ENCODE results near the gene GPC6.

The GPC6 gene

GRCh38 chr13:93957371-93957770 is 730.8 kb downstream of the GPC6 start:
- no peaks in the 10 kb centered on the region for H3K4me1 ChIP-seq
- no peak overlapping the region for H3K4me3 ChIP-seq
- in situ Hi-C loops (cut with MboI; ENCODE audit: low sequenced_read_pairs) = no loop called here
- no peaks in the 10 kb centered on the region for H3K36me3 ChIP-seq (replicated peaks)
- no peaks in the 10 kb centered on the region for H3K9me3 ChIP-seq
- no peaks in the 10 kb centered on the region for H3K27me3 ChIP-seq (ENCODE audit: low read depth)
- DNase-seq (ENCODE audit: low spot score in 2 of 2) = no peak

DNA sequence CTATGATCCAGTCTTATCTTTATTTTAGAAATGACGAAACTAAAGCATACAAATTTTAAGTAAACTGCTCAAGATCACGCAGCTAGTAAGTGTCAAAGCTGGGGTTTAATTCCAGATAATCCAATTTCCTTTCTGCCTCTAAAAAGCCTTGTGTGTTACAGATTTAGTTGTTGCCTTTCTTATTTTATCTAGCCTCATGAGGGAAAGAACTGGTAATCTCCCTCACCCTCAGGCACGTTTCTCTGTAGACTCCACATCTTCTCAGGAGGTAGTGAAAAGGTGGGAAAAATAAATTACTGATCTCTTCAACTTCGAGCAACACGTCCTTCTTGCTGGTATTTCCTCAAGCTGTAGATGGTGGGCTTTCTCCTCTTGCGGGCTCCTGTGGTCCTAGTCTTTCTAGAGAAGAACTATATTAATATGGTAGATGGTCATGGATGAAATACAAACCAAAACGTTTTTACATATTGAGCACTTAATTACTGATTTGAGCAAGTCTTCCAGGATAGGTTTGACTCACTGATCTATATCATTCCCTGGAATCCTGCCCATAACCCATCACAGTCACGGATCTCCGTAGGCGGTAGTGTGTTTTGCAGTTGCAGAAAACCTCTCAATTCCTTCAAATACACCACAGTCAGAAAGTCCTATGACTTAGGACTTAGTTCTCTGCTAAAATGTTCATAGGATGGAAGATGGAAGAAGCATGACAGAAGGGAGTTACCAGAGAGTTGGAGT is 733.4 kb downstream of the GPC6 start:
- Histone ChIP-seq H3K4me1 (peaks cover 9% of the 10 kb centered on the region), H3K36me3 (replicated peaks) (no peaks in the 10 kb centered on the region), H3K4me3 (no peak overlapping the region), H3K9me3 (no peaks in the 10 kb centered on the region), H3K27me3 (ENCODE audit: low read depth) (no peaks in the 10 kb centered on the region)
- in situ Hi-C loops (cut with MboI; ENCODE audit: low sequenced_read_pairs) = no loop called here
- DNase-seq (ENCODE audit: low spot score in 2 of 2) = no peak

DNA sequence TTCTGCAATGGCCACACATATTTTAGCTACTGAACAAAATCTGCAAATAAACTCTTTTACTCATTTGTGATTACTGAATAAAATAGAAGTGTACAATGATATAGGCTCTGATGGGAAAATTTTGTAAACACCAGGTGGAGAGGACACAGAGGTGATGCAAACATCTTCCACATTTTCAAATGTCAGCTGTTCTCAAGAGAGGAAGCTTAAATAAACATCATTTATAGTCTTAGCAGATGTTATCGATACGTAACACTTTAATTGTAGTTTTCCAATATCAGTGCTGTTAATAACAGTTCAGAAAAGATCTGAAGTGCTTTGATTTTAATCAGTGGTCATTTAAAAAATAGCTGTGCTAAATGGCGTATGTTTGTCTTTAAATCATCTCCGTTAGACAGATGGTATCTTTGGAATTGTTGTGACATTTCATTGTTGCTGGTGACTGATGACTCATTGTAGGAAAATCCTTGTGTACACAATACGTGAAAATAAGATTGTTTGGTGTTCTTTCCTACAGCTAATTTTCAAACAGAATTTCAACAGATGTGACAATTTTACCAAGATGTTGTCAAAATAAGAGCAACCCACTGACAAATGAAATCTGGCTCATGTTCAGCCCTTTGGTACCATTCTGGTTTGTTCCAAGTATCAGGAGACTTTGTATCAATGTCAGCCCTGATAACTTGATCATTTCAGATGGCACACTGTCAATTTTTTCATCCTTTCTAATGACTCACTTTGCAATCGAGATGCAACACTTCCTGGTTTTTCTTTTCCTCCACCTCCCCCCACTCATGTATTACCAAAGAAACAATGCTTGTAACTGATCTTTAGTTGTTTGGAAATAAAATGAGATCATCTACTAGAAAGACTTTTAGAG is 736.9 kb downstream of the GPC6 start:
- H3K36me3 ChIP-seq (replicated peaks) = no peaks in the 10 kb centered on the region
- H3K4me3 ChIP-seq = no peak overlapping the region
- peaks cover 9% of the 10 kb centered on the region for H3K4me1 ChIP-seq
- H3K27me3 ChIP-seq (ENCODE audit: low read depth) = no peaks in the 10 kb centered on the region
- no peaks in the 10 kb centered on the region for H3K9me3 ChIP-seq
- in situ Hi-C loops (cut with MboI; ENCODE audit: low sequenced_read_pairs) = no loop called here
- DNase-seq (ENCODE audit: low spot score in 2 of 2) = no peak

DNA sequence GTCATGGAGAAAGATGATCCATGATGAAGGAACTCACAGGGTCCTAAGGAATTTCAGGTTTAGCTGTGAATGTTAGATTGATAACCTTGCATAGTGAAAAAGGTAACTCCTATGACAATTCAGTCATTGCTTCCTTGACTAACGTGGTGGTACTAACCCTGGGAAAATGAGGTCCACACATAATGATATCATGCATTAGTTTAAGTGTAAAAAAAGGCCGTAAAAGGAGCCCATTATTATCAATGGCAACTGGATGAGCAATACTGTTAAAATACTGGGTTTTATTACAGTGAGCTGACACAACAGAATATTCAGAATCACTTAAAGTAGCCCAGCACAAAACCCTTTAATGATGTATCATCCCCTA is 737.5 kb downstream of the GPC6 start:
- in situ Hi-C loops (cut with MboI; ENCODE audit: low sequenced_read_pairs) = no loop called here

DNA sequence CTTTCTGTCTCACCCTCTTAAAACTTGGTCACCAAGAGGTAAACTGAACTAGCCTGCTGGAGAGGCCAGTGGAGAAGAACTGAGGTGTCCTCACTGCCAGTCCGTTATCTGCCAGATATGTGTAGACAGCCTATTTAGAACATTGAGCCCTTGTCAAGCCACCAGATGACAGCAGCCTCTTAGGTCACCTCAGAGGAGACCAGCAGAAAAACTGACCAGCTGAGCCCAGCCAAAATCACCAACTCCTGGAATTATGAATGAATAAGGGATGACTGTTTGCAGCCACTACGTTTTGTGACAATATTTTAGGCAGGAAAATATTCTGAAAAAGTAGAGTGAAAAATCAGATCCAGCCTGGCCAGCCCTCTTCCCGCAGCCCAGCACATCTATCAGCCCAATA is 739.0 kb downstream of the GPC6 start:
- no peak for DNase-seq (ENCODE audit: low spot score in 2 of 2)
- Histone ChIP-seq H3K4me1 (peaks cover 9% of the 10 kb centered on the region), H3K4me3 (no peak overlapping the region), H3K36me3 (replicated peaks) (no peaks in the 10 kb centered on the region), H3K9me3 (no peaks in the 10 kb centered on the region), H3K27me3 (ENCODE audit: low read depth) (no peaks in the 10 kb centered on the region)
- in situ Hi-C loops (cut with MboI; ENCODE audit: low sequenced_read_pairs) = no loop called here

More for the DNA sequence above, 737.5 kb downstream of the GPC6 start:
- H3K27me3 ChIP-seq (ENCODE audit: low read depth) = no peaks in the 10 kb centered on the region
- H3K36me3 ChIP-seq (replicated peaks) = no peaks in the 10 kb centered on the region
- no peak overlapping the region for H3K4me3 ChIP-seq
- peaks cover 9% of the 10 kb centered on the region for H3K4me1 ChIP-seq
- no peak for DNase-seq (ENCODE audit: low spot score in 2 of 2)
- no peaks in the 10 kb centered on the region for H3K9me3 ChIP-seq

DNA sequence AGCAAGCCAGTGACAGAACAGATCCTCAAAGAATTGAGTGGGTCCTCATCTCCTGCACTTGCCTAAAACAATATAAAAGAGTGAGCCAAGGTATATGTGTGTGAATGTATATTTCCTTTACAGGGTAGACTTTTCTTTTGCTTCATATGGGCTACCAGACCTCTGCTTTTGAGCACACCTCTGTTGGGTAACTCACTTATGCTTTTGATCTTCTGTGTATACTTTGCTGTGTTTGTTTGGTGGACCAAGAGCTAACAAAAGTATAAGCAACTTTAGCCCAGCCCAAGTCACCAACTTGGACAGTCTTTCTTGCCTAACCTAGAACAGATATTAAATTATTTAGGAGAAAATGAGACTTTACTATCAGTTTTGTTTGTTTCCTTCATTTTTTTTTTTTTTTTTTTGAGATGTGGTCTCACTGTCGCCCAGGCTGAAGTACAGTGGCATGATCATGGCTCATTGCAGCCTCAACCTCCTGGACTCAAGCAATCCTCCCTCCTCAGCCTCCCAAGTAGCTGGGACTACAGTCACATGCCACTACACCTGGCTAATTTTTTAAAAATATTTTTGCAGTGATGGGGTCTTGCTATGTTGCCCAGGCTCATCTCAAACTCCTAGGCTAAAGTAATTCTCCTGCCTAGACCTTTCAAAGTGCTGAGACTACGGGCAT is 739.8 kb downstream of the GPC6 start:
- peaks cover 9% of the 10 kb centered on the region for H3K4me1 ChIP-seq
- H3K4me3 ChIP-seq = no peak overlapping the region
- no peaks in the 10 kb centered on the region for H3K27me3 ChIP-seq (ENCODE audit: low read depth)
- no peaks in the 10 kb centered on the region for H3K36me3 ChIP-seq (replicated peaks)
- DNase-seq (ENCODE audit: low spot score in 2 of 2) = no peak
- no peaks in the 10 kb centered on the region for H3K9me3 ChIP-seq
- in situ Hi-C loops (cut with MboI; ENCODE audit: low sequenced_read_pairs) = no loop called here

DNA sequence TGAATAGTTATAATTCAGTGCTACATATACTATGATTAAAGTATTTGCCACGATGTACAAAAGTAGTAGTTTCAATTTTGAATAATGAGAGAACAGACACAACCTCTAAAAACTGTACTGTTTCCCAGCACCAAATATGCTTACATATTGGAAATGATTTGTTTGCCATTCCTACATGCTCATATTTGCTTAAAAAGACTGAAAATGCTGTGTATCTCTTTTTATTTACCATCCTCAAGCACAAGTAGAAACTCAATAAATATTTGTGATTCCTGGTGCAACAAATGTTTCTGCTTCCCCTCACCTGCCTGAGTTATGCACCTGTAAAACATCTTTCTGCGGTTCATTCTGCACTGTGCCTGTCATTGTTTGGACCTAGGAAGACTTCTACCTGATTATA is 740.7 kb downstream of the GPC6 start:
- Histone ChIP-seq H3K4me1 (peaks cover 9% of the 10 kb centered on the region), H3K36me3 (replicated peaks) (no peaks in the 10 kb centered on the region), H3K9me3 (no peaks in the 10 kb centered on the region), H3K4me3 (no peak overlapping the region), H3K27me3 (ENCODE audit: low read depth) (no peaks in the 10 kb centered on the region)
- in situ Hi-C loops (cut with MboI; ENCODE audit: low sequenced_read_pairs) = no loop called here
- DNase-seq (ENCODE audit: low spot score in 2 of 2) = no peak

DNA sequence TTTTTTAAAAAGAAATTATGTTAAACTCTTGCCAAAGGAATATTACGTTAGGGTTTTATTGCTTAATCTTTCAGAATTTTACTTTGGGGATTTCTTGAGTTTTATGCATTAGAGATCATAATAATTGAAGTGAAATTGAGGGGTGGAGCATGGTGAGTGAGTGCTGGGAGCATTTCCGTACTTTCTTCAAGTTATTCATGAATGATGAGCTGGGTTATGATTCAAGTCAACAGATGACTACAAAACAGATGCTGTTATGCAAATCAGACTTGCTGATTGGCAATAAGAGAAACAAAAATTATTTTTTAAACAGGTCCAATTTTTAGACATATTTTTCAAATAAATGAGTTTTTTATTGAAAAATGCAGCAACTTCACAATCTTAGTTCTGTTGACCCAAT is 748.6 kb downstream of the GPC6 start:
- H3K4me3 ChIP-seq = no peak overlapping the region
- no peaks in the 10 kb centered on the region for H3K36me3 ChIP-seq (replicated peaks)
- no peak for DNase-seq (ENCODE audit: low spot score in 2 of 2)
- H3K4me1 ChIP-seq = no peaks in the 10 kb centered on the region
- H3K27me3 ChIP-seq (ENCODE audit: low read depth) = no peaks in the 10 kb centered on the region
- in situ Hi-C loops (cut with MboI; ENCODE audit: low sequenced_read_pairs) = no loop called here
- H3K9me3 ChIP-seq = no peaks in the 10 kb centered on the region

DNA sequence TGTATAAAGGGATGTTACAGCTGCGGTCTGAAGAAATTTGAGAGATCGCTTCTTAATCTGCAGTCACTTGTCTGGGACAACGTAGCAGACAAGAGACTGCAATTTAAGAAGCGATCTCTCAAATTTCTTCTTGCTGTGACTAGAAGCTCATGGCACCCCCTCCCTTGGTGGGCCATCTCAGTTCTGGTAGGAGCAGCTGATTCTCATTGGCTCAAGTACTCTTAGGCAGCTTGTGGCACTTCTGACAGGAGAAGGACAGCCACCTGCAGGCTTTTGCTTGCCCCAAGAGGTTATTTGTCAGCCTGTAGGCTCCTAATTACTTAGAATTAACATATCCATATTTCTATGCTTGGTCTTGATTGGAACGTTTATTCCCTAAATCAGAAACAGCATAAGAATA is 749.9 kb downstream of the GPC6 start:
- DNase-seq (ENCODE audit: low spot score in 2 of 2) = peak in 1 of 2 experiments; percentile 10
- H3K4me1 ChIP-seq = no peaks in the 10 kb centered on the region
- no peaks in the 10 kb centered on the region for H3K27me3 ChIP-seq (ENCODE audit: low read depth)
- H3K9me3 ChIP-seq = no peaks in the 10 kb centered on the region
- H3K36me3 ChIP-seq (replicated peaks) = no peaks in the 10 kb centered on the region
- H3K4me3 ChIP-seq = no peak overlapping the region
- in situ Hi-C loops (cut with MboI; ENCODE audit: low sequenced_read_pairs) = no loop called here

GRCh38 chr13:93977986-93978385 is 751.4 kb downstream of the GPC6 start:
- no peaks in the 10 kb centered on the region for H3K4me1 ChIP-seq
- no peaks in the 10 kb centered on the region for H3K27me3 ChIP-seq (ENCODE audit: low read depth)

DNA sequence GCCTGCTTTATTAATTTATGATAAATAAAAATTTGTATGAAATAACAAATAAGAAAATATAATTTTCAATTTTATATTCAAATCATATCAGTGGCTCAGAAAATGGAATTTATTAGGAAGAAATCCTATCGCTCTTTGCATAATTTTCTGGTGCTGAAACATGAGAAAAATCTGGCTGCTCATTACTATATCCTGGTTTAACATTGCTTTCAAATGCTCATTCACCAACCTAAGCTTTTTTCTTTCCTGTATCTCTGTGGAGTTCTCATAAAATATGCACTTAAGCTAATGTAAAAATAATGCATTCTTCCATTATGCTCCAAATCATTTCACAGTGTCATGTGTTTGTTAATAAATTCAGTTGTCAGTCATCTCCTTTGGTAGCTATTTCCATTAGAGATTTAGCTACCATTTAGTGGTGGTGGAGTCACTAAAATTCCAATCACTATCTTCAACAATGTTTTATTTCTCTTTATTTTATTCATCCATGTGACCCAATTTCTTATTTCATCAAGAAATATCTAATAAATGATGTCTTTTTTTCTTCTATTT is 754.9 kb downstream of the GPC6 start:
- H3K27me3 ChIP-seq (ENCODE audit: low read depth) = no peaks in the 10 kb centered on the region
- in situ Hi-C loops (cut with MboI; ENCODE audit: low sequenced_read_pairs) = no loop called here
- H3K4me3 ChIP-seq = no peak overlapping the region
- H3K36me3 ChIP-seq (replicated peaks) = no peaks in the 10 kb centered on the region
- H3K9me3 ChIP-seq = no peaks in the 10 kb centered on the region
- no peak for DNase-seq (ENCODE audit: low spot score in 2 of 2)
- H3K4me1 ChIP-seq = no peaks in the 10 kb centered on the region

More at GRCh38 chr13:93977986-93978385, 751.4 kb downstream of the GPC6 start:
- no peak for DNase-seq (ENCODE audit: low spot score in 2 of 2)
- Histone ChIP-seq H3K9me3 (no peaks in the 10 kb centered on the region), H3K36me3 (replicated peaks) (no peaks in the 10 kb centered on the region), H3K4me3 (no peak overlapping the region)
- in situ Hi-C loops (cut with MboI; ENCODE audit: low sequenced_read_pairs) = no loop called here

- Histone ChIP-seq H3K4me1 (no peaks in the 10 kb centered on the region), H3K27me3 (ENCODE audit: low read depth) (no peaks in the 10 kb centered on the region), H3K4me3 (no peak overlapping the region), H3K36me3 (replicated peaks) (no peaks in the 10 kb centered on the region), H3K9me3 (no peaks in the 10 kb centered on the region)
- in situ Hi-C loops (cut with MboI; ENCODE audit: low sequenced_read_pairs) = no loop called here
- no peak for DNase-seq (ENCODE audit: low spot score in 2 of 2)
Observed at GRCh38 chr13:93982179-93982918, 755.7 kb downstream of the GPC6 start.

GRCh38 chr13:93984052-93984451 is 757.4 kb downstream of the GPC6 start:
- Histone ChIP-seq H3K9me3 (no peaks in the 10 kb centered on the region), H3K4me1 (no peaks in the 10 kb centered on the region), H3K27me3 (ENCODE audit: low read depth) (no peaks in the 10 kb centered on the region), H3K36me3 (replicated peaks) (no peaks in the 10 kb centered on the region), H3K4me3 (no peak overlapping the region)
- in situ Hi-C loops (cut with MboI; ENCODE audit: low sequenced_read_pairs) = no loop called here
- no peak for DNase-seq (ENCODE audit: low spot score in 2 of 2)

Data from HAP-1 (cell line).